Endodermal cell (in vitro differentiated cells): Measurements from ENCODE around the gene PARD6G. TPM values are rescaled to one million over a fixed set of nuclear protein-coding genes. Genes with fewer than 3 reads are reported as not detected.

Experiments
- DNase-seq: peaks from one replicate; pipeline ENCODE4 v3.0.0-alpha.2; 2017
- H3K27ac ChIP-seq: 2 replicates; pipeline ENCODE4 v1.5.1; 2013; ENCODE audit warnings: mild to moderate bottlenecking, low read depth, low read length, moderate library complexity
- H3K27me3 ChIP-seq: 2 replicates; pipeline ENCODE4 v1.6.1; 2013; ENCODE audit warnings: mild to moderate bottlenecking, low read length, moderate library complexity; ENCODE audit not compliant: insufficient read depth, control insufficient read depth, poor library complexity, severe bottlenecking
- H3K36me3 ChIP-seq: 2 replicates; pipeline ENCODE4 v1.7.0; 2013; ENCODE audit warnings: mild to moderate bottlenecking, low read length, moderate library complexity; ENCODE audit not compliant: control insufficient read depth, insufficient read depth
- H3K4me1 ChIP-seq: one replicate; pipeline ENCODE4 v1.7.0; 2013; ENCODE audit warnings: low read length; ENCODE audit not compliant: control insufficient read depth, insufficient read depth
- H3K4me3 ChIP-seq: 2 replicates; pipeline ENCODE4 v1.5.1; 2013; ENCODE audit warnings: mild to moderate bottlenecking, low read length, moderate library complexity
- H3K9ac ChIP-seq: 2 replicates; pipeline ENCODE4 v1.6.1; 2013; ENCODE audit warnings: mild to moderate bottlenecking, low read length, moderate library complexity; ENCODE audit not compliant: poor library complexity, severe bottlenecking; ENCODE audit errors: extremely low read depth
- H3K9me3 ChIP-seq: 2 replicates; pipeline ENCODE4 v1.6.1; 2013; ENCODE audit warnings: mild to moderate bottlenecking, low read length, moderate library complexity; ENCODE audit not compliant: control insufficient read depth
- H3K27ac Mint-ChIP-seq: 2 replicates; pipeline ENCODE4 v1.8.0; 2020; ENCODE audit warnings: mixed read lengths
- H3K27me3 Mint-ChIP-seq: 2 replicates; pipeline ENCODE4 v1.8.0; 2021; ENCODE audit warnings: mild to moderate bottlenecking, mixed read lengths; ENCODE audit not compliant: insufficient read depth
- H3K36me3 Mint-ChIP-seq: 2 replicates; pipeline ENCODE4 v1.8.0; 2020; ENCODE audit warnings: low read depth, mixed read lengths
- H3K4me1 Mint-ChIP-seq: 2 replicates; pipeline ENCODE4 v1.8.0; 2020; ENCODE audit warnings: mixed read lengths
- H3K4me3 Mint-ChIP-seq: 2 replicates; pipeline ENCODE4 v1.8.0; 2020; ENCODE audit warnings: mild to moderate bottlenecking, moderate library complexity, mixed read lengths
- H3K9me3 Mint-ChIP-seq: 2 replicates; pipeline ENCODE4 v1.8.0; 2020; ENCODE audit warnings: mild to moderate bottlenecking, mixed read lengths
- CTCF ChIP-seq: fragments of 200-600 bp; sonication (generic); conservative IDR thresholded peaks from 2 replicates; pipeline ENCODE4 v1.5.0; 2021; ENCODE audit warnings: antibody characterized with exemption, mild to moderate bottlenecking
- WGBS, 2 experiments: methylation state at CpG; one replicate each; pipeline versions ENCODE4 v1.1.5 to v1.1.7; 2013; ENCODE audit warnings: missing lambda C conversion rate in 2 of 2, mixed read lengths in 1 of 2; ENCODE audit not compliant: insufficient coverage in 1 of 2, insufficient read length in 1 of 2; 5-methylcytosine and 5-hydroxymethylcytosine counted together
- total RNA-seq, 2 donors: library from RNA; stranded (reverse); fragmentation: NEBNext Ultra II Directional in 1 of 2; extraction: Animal tissue kit (Norgen Biotek cat#: 25700) in 1 of 2; gene quantifications; 2 replicates in 1 of 2; 3 replicates in 1 of 2; pipeline ENCODE4 v1.2.1, GENCODE V29; 2021

PARD6G gene
- total RNA-seq, 2 donors from 2014 or later: 15.4 to 17.3 TPM

DNA sequence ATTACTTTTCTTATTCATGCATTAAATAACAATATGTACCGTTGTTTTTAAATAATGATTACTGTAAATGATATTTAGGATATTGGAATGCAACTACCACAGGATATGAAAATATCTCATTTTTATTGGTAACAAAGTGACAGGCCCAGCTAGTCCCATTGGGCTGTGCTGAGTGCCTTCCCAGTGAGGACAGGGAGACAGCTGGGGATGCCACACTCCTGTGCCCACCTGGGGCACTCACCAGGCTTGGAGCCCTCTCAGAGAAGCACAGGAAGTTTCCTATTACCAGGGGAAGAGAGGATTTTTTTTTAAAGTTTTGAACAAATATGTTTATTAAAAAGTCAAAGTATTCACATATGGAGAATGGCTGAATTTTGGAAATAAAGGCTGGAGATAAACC lies 48.9 kb downstream of the PARD6G start:
- peaks cover 17% of the 10 kb centered on the region for H3K4me1 Mint-ChIP-seq
- Histone ChIP-seq H3K4me1 (peaks cover 3% of the 10 kb centered on the region), H3K36me3 (no peaks in the 10 kb centered on the region), H3K9me3 (no peaks in the 10 kb centered on the region), H3K27me3 (no peaks in the 10 kb centered on the region), H3K27ac (no peak overlapping the region), H3K4me3 (no peak overlapping the region), H3K9ac (no peak overlapping the region)
- no peaks in the 10 kb centered on the region for H3K36me3 Mint-ChIP-seq
- DNase-seq: peak; percentile 22
- H3K27me3 Mint-ChIP-seq: no peaks in the 10 kb centered on the region
- H3K27ac Mint-ChIP-seq: no peak overlapping the region
- no peaks in the 10 kb centered on the region for H3K9me3 Mint-ChIP-seq
- WGBS, 2 experiments: no CpG with 5 or more reads among the region's 1 CpG
- no peak overlapping the region for H3K4me3 Mint-ChIP-seq
- TF ChIP-seq CTCF: no peak

DNA sequence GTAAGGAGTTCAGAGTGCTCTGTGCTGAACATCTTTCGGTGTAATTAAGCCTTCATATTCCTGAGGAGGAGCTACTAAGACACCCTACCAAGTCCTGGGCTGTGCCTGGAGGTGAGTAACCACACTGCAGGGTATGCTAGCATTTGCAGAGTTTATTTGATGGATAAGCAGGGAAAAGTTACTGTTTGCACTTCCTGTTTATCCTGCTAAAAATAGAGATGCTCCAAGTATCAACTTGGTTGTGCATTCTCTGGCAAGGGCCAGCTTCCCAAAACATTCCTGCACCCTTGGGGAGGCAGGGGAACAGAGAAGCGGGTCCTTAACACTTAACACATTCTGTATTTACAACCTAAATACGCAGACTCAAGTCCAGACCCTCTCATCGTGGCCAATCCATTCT lies 49.8 kb downstream of the PARD6G start:
- Mint-ChIP-seq H3K36me3 (no peaks in the 10 kb centered on the region), H3K4me3 (no peak overlapping the region), H3K27me3 (no peaks in the 10 kb centered on the region), H3K27ac (no peak overlapping the region), H3K4me1 (peaks cover 17% of the 10 kb centered on the region), H3K9me3 (no peaks in the 10 kb centered on the region)
- no peak overlapping the region for H3K4me3 ChIP-seq
- no peaks in the 10 kb centered on the region for H3K9me3 ChIP-seq
- DNase-seq: peak; percentile 50
- no peaks in the 10 kb centered on the region for H3K27me3 ChIP-seq
- WGBS, 2 experiments: 80 to 83% methylated on average over 4 of the region's 4 CpGs
- no peaks in the 10 kb centered on the region for H3K36me3 ChIP-seq
- peaks cover 3% of the 10 kb centered on the region for H3K4me1 ChIP-seq
- TF ChIP-seq CTCF: peak; percentile 34
- H3K9ac ChIP-seq: no peak overlapping the region
- H3K27ac ChIP-seq: peak overlapping the region; percentile 19

GRCh38 chr18:80196528-80197320 lies 50.6 kb downstream of the PARD6G start:
- Histone ChIP-seq H3K9me3 (no peaks in the 10 kb centered on the region), H3K4me3 (no peak overlapping the region), H3K27ac (peak overlapping the region; percentile 55), H3K36me3 (no peaks in the 10 kb centered on the region), H3K9ac (no peak overlapping the region), H3K4me1 (peaks cover 3% of the 10 kb centered on the region), H3K27me3 (no peaks in the 10 kb centered on the region)
- H3K9me3 Mint-ChIP-seq: no peaks in the 10 kb centered on the region
- peak overlapping the region; percentile 88 for H3K27ac Mint-ChIP-seq
- H3K36me3 Mint-ChIP-seq: no peaks in the 10 kb centered on the region
- H3K4me3 Mint-ChIP-seq: peak overlapping the region; percentile 34
- peak; percentile 67 for DNase-seq
- peaks cover 17% of the 10 kb centered on the region for H3K4me1 Mint-ChIP-seq
- WGBS, 2 experiments: 51 to 55% methylated on average over 5 to 12 of the region's 13 CpGs
- no peaks in the 10 kb centered on the region for H3K27me3 Mint-ChIP-seq
- TF ChIP-seq CTCF: no peak
